HEK293 (cell line): ENCODE data around the gene PIP5K1C.

Experiments used
- GFI1B ChIP-seq: fragments of 450-650 bp; formaldehyde crosslinking; IDR thresholded peaks from 2 replicates; pipeline ENCODE4 v1.5.1; 2016; ENCODE audit warnings: missing biosample characterization, missing genetic modification characterization
- GLI2 ChIP-seq: fragments of 450-650 bp; formaldehyde crosslinking; IDR thresholded peaks from 2 replicates; pipeline ENCODE4; 2017; ENCODE audit warnings: missing biosample characterization, missing genetic modification characterization, low read depth, borderline replicate concordance
- KLF10 ChIP-seq: fragments of 450-650 bp; IDR thresholded peaks from 2 replicates; pipeline ENCODE4 v1.5.1; 2018; ENCODE audit warnings: missing biosample characterization, mild to moderate bottlenecking, missing genetic modification characterization
- KLF17 ChIP-seq: fragments of 450-650 bp; formaldehyde crosslinking; IDR thresholded peaks from 2 replicates; pipeline ENCODE4 v1.5.1; 2016; ENCODE audit warnings: missing biosample characterization, missing genetic modification characterization
- MZF1 ChIP-seq: fragments of 450-650 bp; formaldehyde crosslinking; IDR thresholded peaks from 2 replicates; pipeline ENCODE4 v1.5.1; 2017; ENCODE audit warnings: missing biosample characterization, missing genetic modification characterization, borderline replicate concordance
- PRDM2 ChIP-seq: fragments of 450-650 bp; formaldehyde crosslinking; IDR thresholded peaks from 2 replicates; pipeline ENCODE4 v1.5.1; 2016; ENCODE audit warnings: missing biosample characterization, missing genetic modification characterization, borderline replicate concordance
- SP3 ChIP-seq: fragments of 450-650 bp; formaldehyde crosslinking; IDR thresholded peaks from 2 replicates; pipeline ENCODE4 v1.5.1; 2016; ENCODE audit warnings: missing biosample characterization, missing genetic modification characterization
- ZBTB26 ChIP-seq: fragments of 450-650 bp; formaldehyde crosslinking; optimal IDR thresholded peaks from 2 replicates; pipeline ENCODE3; 2016; ENCODE audit warnings: missing biosample characterization, mild to moderate bottlenecking, missing genetic modification characterization
- ZEB2 ChIP-seq: fragments of 450-650 bp; formaldehyde crosslinking; IDR thresholded peaks from 2 replicates; pipeline ENCODE4 v1.5.1; 2016; ENCODE audit warnings: missing biosample characterization, missing genetic modification characterization
- ZFP3 ChIP-seq: fragments of 450-650 bp; formaldehyde crosslinking; IDR thresholded peaks from 2 replicates; pipeline ENCODE4 v1.5.1; 2016; ENCODE audit warnings: low read depth, missing biosample characterization, missing genetic modification characterization
- ZFP69B ChIP-seq: fragments of 450-650 bp; formaldehyde crosslinking; IDR thresholded peaks from 2 replicates; pipeline ENCODE4 v1.5.1; 2016; ENCODE audit warnings: missing biosample characterization, missing genetic modification characterization
- ZNF148 ChIP-seq: fragments of 450-650 bp; formaldehyde crosslinking; IDR thresholded peaks from 2 replicates; pipeline ENCODE4 v1.5.0; 2017; ENCODE audit warnings: missing biosample characterization, missing genetic modification characterization, borderline replicate concordance
- ZNF184 ChIP-seq: fragments of 450-650 bp; IDR thresholded peaks from 2 replicates; pipeline ENCODE4 v1.5.1; 2018; ENCODE audit warnings: missing biosample characterization, mild to moderate bottlenecking, missing genetic modification characterization
- ZNF214 ChIP-seq: fragments of 450-650 bp; formaldehyde crosslinking; IDR thresholded peaks from 2 replicates; pipeline ENCODE4 v1.5.1; 2017; ENCODE audit warnings: missing biosample characterization, mild to moderate bottlenecking, missing genetic modification characterization, borderline replicate concordance
- ZNF280D ChIP-seq: fragments of 450-650 bp; formaldehyde crosslinking; IDR thresholded peaks from 2 replicates; pipeline ENCODE4 v1.5.1; 2016; ENCODE audit warnings: missing biosample characterization, missing genetic modification characterization
- ZNF394 ChIP-seq: fragments of 450-650 bp; formaldehyde crosslinking; IDR thresholded peaks from 2 replicates; pipeline ENCODE4 v1.5.1; 2016; ENCODE audit warnings: missing biosample characterization, missing genetic modification characterization, mild to moderate bottlenecking, moderate library complexity, borderline replicate concordance
- ZNF558 ChIP-seq: fragments of 450-650 bp; formaldehyde crosslinking; IDR thresholded peaks from 2 replicates; pipeline ENCODE4 v1.5.1; 2016; ENCODE audit warnings: missing biosample characterization, missing genetic modification characterization
- ZNF692 ChIP-seq: fragments of 450-650 bp; formaldehyde crosslinking; IDR thresholded peaks from 2 replicates; pipeline ENCODE4 v1.5.1; 2016; ENCODE audit warnings: missing biosample characterization, missing genetic modification characterization
- ZNF785 ChIP-seq: fragments of 450-650 bp; formaldehyde crosslinking; IDR thresholded peaks from 2 replicates; pipeline ENCODE4 v1.5.1; 2016; ENCODE audit warnings: missing biosample characterization, missing genetic modification characterization
- ZSCAN23 ChIP-seq: fragments of 450-650 bp; formaldehyde crosslinking; IDR thresholded peaks from 2 replicates; pipeline ENCODE4 v1.5.1; 2016; ENCODE audit warnings: missing biosample characterization, missing genetic modification characterization

PIP5K1C gene

GRCh38 chr19:3721131-3721886, 21.0 kb upstream of the PIP5K1C start (continued):
- no peak for TF ChIP-seq MZF1 (tag by site-specific recombination)
- TF ChIP-seq ZFP3 (tag by site-specific recombination), result peak; percentile 24; the same call in 1 of the 2 replicates
- TF ChIP-seq KLF10 (tag by site-specific recombination), result peak; percentile 93
- TF ChIP-seq ZNF394 (tag by site-specific recombination), result peak; percentile 51; the same call in 1 of the 2 replicates
- peak; percentile 38 for TF ChIP-seq ZBTB26 (tag by site-specific recombination)
- peak; percentile 94 for TF ChIP-seq SP3 (tag by site-specific recombination)
- 0 out of 2 replicates have a peak, but pooled peaks have one; percentile 35 for TF ChIP-seq ZNF785
- no peak for TF ChIP-seq PRDM2 (tag by site-specific recombination)
- TF ChIP-seq GFI1B (tag by site-specific recombination), result no peak
- peak; percentile 96 for TF ChIP-seq KLF17 (tag by site-specific recombination)
- peak; percentile 33; the same call in 1 of the 2 replicates for TF ChIP-seq ZEB2 (tag by site-specific recombination)
- peak; percentile 98 for TF ChIP-seq ZNF280D
- TF ChIP-seq ZNF692 (tag by site-specific recombination), result peak; percentile 82
- peak; percentile 61; the same call in 1 of the 2 replicates for TF ChIP-seq GLI2 (tag by site-specific recombination)
- TF ChIP-seq ZNF184, result peak; percentile 84; the same call in 1 of the 2 replicates
- TF ChIP-seq ZNF558 (tag by site-specific recombination), result no peak
- 0 out of 2 replicates have a peak, but pooled peaks have one; percentile 49 for TF ChIP-seq ZFP69B
- peak; percentile 32; the same call in 1 of the 2 replicates for TF ChIP-seq ZSCAN23 (tag by site-specific recombination)
- peak; percentile 83; the same call in 1 of the 2 replicates for TF ChIP-seq ZNF148 (tag by site-specific recombination)
- no peak for TF ChIP-seq ZNF214 (tag by site-specific recombination)
